ENCODE data around the gene CPN2. TPM values are rescaled to one million over a fixed set of nuclear protein-coding genes. Genes with fewer than 3 reads are reported as not detected.

CPN2 gene
- total and polyA plus RNA-seq, 2 of the 13 experiments (the other 11 are each of a cell fraction or from before 2014, with no cell fraction given): 26.7 to 27.7 TPM

- Histone ChIP-seq H3K79me2 (ENCODE audit: insufficient read depth, low read length) (no peaks in the 10 kb centered on the region), H3K4me2 (ENCODE audit: low read depth, low read length) (no peak overlapping the region), H3K4me1 (ENCODE audit: insufficient read depth, low read length) (peaks cover 14% of the 10 kb centered on the region), H3K27me3 (ENCODE audit: control insufficient read depth in 1 of 2, insufficient read depth in 2 of 2, low read length in 2 of 2) (peaks cover 9 to 60% of the 10 kb centered on the region in 2 experiments; a peak in 4 of 5 replicates), H2AFZ (ENCODE audit: low read length) (no peak overlapping the region), H3K4me3 (replicated peaks in 1 of 3; ENCODE audit: insufficient read depth in 1 of 3, low read depth in 2 of 3, low read length in 3 of 3) (no peak overlapping the region), H4K20me1 (ENCODE audit: insufficient read depth, low read length) (no peaks in the 10 kb centered on the region), H3K9ac (ENCODE audit: insufficient read depth, low read depth, low read length) (no peak overlapping the region), H3K9me3 (ENCODE audit: low read length) (no peaks in the 10 kb centered on the region), H3K27ac (ENCODE audit: extremely low read length, insufficient read depth, low read length) (no peak overlapping the region), H3K36me3 (replicated peaks in 1 of 2; ENCODE audit: control insufficient read depth in 1 of 2, insufficient read depth in 2 of 2, low read length in 2 of 2) (no peaks in the 10 kb centered on the region)
- DNase-seq (ENCODE audit: low spot score): no peak
- no TSS peak for BruUV-seq (replicated peaks)
- in situ Hi-C loops (cut with HindIII; ENCODE audit: extremely low pct_ligation_motif_present, low pct_unique_long_range_greater_than_20kb): no loop called here
- ChIA-PET POLR2A (no interaction called here), CTCF (ENCODE audit: low intra/inter-chr PET ratio, low total read pairs) (no interaction called here)
- ATAC-seq: no peak
- intact Hi-C loops (cut with micrococcal nuclease; ENCODE audit: unreplicated experiment): no loop called here
- 62% methylated on average over 11 of the region's 14 CpGs for WGBS (ENCODE audit: low lambda C conversion rate)
- TF ChIP-seq DRAP1 (CRISPR knock-in tag; IDR thresholded peaks at IDR 0.05): no peak
- no peak for TF ChIP-seq ZNF570 (CRISPR knock-in tag; IDR thresholded peaks at IDR 0.05; ENCODE audit: borderline replicate concordance)
- no peak for TF ChIP-seq ZNF251 (CRISPR knock-in tag; IDR thresholded peaks at IDR 0.05)
- TF ChIP-seq ATM (IDR thresholded peaks at IDR 0.05; ENCODE audit: borderline replicate concordance): no peak
- FAIRE-seq: no peak
Observed at GRCh38 chr3:194373028-194373427, 21.9 kb upstream of the CPN2 start.

DNA sequence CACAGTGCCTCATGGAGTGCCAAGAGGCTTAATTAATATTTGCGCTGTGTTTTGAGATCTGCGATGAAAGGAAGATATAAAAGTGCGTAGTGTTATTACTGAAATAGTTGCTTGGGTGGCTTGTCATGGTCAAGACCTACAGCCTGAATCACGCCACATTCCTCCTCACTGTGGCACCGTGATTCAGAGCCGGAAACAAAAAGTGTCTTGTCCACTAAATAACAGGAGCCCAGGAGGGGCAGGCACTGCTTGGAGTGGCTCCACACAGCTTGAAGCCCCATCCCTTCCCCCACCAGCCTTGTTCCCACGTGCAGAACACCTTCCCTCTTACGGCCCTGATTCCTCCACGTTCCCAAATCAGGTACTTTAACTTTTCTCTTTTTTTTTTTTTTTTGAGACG lies 19.6 kb upstream of the CPN2 start:
- Histone ChIP-seq H3K9me3 (ENCODE audit: low read length) (no peaks in the 10 kb centered on the region), H3K36me3 (replicated peaks in 1 of 2; ENCODE audit: control insufficient read depth in 1 of 2, insufficient read depth in 2 of 2, low read length in 2 of 2) (no peaks in the 10 kb centered on the region), H3K79me2 (ENCODE audit: insufficient read depth, low read length) (no peaks in the 10 kb centered on the region), H4K20me1 (ENCODE audit: insufficient read depth, low read length) (no peaks in the 10 kb centered on the region), H3K4me2 (ENCODE audit: low read depth, low read length) (no peak overlapping the region), H3K9ac (ENCODE audit: insufficient read depth, low read depth, low read length) (no peak overlapping the region), H3K4me1 (ENCODE audit: insufficient read depth, low read length) (peaks cover 14% of the 10 kb centered on the region), H3K27ac (ENCODE audit: extremely low read length, insufficient read depth, low read length) (no peak overlapping the region), H3K4me3 (replicated peaks in 1 of 3; ENCODE audit: insufficient read depth in 1 of 3, low read depth in 2 of 3, low read length in 3 of 3) (no peak overlapping the region), H3K27me3 (ENCODE audit: control insufficient read depth in 1 of 2, insufficient read depth in 2 of 2, low read length in 2 of 2) (peaks cover 12 to 73% of the 10 kb centered on the region in 2 experiments; a peak in 4 of 5 replicates), H2AFZ (ENCODE audit: low read length) (no peak overlapping the region)
- intact Hi-C loops (cut with micrococcal nuclease; ENCODE audit: unreplicated experiment): no loop called here
- ChIA-PET POLR2A (no interaction called here), CTCF (ENCODE audit: low intra/inter-chr PET ratio, low total read pairs) (no interaction called here)
- no peak for DNase-seq (ENCODE audit: low spot score)
- no peak for FAIRE-seq
- WGBS (ENCODE audit: low lambda C conversion rate): 41% methylated on average over 10 of the region's 10 CpGs
- no TSS peak for BruUV-seq (replicated peaks)
- in situ Hi-C loops (cut with HindIII; ENCODE audit: extremely low pct_ligation_motif_present, low pct_unique_long_range_greater_than_20kb): no loop called here
- ATAC-seq: no peak
- TF ChIP-seq ATM (IDR thresholded peaks at IDR 0.05; ENCODE audit: borderline replicate concordance): no peak
- TF ChIP-seq ZIK1 (CRISPR knock-in tag; IDR thresholded peaks at IDR 0.05; ENCODE audit: borderline replicate concordance, low read depth): no peak
- TF ChIP-seq ATF2 (CRISPR knock-in tag; IDR thresholded peaks at IDR 0.05): no peak
- no peak for TF ChIP-seq KIAA2018 (CRISPR knock-in tag; IDR thresholded peaks at IDR 0.05; ENCODE audit: borderline replicate concordance)
- no peak for TF ChIP-seq JARID2 (CRISPR knock-in tag; IDR thresholded peaks at IDR 0.05; ENCODE audit: insufficient replicate concordance)
- TF ChIP-seq ZNF224 (CRISPR knock-in tag; IDR thresholded peaks at IDR 0.05): no peak
